BLaER1 treated with 17β-estradiol and CSF1 and Interleukin-3, amounts not matched to agents 10 nM and 100 nM (cell line): Measurements from ENCODE around the gene DBP.
"Not testable (repeated sequence)": the region's sequence is repeated elsewhere in the genome, so short reads cannot be mapped to it uniquely, and the experiment has no call there.

Experiments used
- H3K27ac ChIP-seq, 11 experiments: shearing (Covaris generic); formaldehyde crosslinking; 2 replicates each; pipeline ENCODE4 v1.8.1; 2022
- H3K27me3 ChIP-seq, 11 experiments: shearing (Covaris generic); formaldehyde crosslinking; 2 replicates each; pipeline ENCODE4 v1.8.1; 2022
- H3K36me3 ChIP-seq, 11 experiments: shearing (Covaris generic); formaldehyde crosslinking; 2 replicates each; pipeline ENCODE4 v1.8.1; 2022
- H3K4me1 ChIP-seq, 10 experiments: shearing (Covaris generic); formaldehyde crosslinking; 2 replicates each; pipeline ENCODE4 v1.8.1; 2022
- H3K4me2 ChIP-seq, 11 experiments: shearing (Covaris generic); formaldehyde crosslinking; 2 replicates each; pipeline ENCODE4 v1.8.1; 2022
- H3K4me3 ChIP-seq, 10 experiments: shearing (Covaris generic); formaldehyde crosslinking; 2 replicates each; pipeline ENCODE4 v1.8.1; 2022
- H3K9ac ChIP-seq, 11 experiments: shearing (Covaris generic); formaldehyde crosslinking; 2 replicates each; pipeline ENCODE4 v1.8.1; 2022
- H3K9me3 ChIP-seq, 11 experiments: shearing (Covaris generic); formaldehyde crosslinking; replicated peaks in 1 of 11; 2 replicates each; pipeline ENCODE4 v1.8.1; 2022
- H4K20me1 ChIP-seq, 11 experiments: shearing (Covaris generic); formaldehyde crosslinking; 2 replicates each; pipeline ENCODE4 v1.8.1; 2022
- Cebpa-rat ChIP-seq, 11 experiments: shearing (Covaris generic); IDR thresholded peaks; 2 replicates each; pipeline ENCODE4 v1.8.1; 2022

DBP gene

GRCh38 chr19:48660852-48661710, 23.9 kb upstream of the DBP start:
- Histone ChIP-seq H3K27ac (peak overlapping the region in 10 of 11 experiments; percentile 45 to 86 (median 83); a peak in 21 of 22 replicates), H3K27me3 (no peaks in the 10 kb centered on the region), H3K9me3 (no peaks in the 10 kb centered on the region; a peak in 1 of 22 replicates), H3K9ac (peak overlapping the region in 9 of 11 experiments; percentile 40 to 73 (median 58); a peak in 17 of 22 replicates), H4K20me1 (no peaks in the 10 kb centered on the region), H3K4me1 (peaks cover 13 to 49% (median 30%) of the 10 kb centered on the region in 10 experiments), H3K4me2 (peak overlapping the region; percentile 47 to 74 (median 58)), H3K36me3 (no peaks in the 10 kb centered on the region), H3K4me3 (peak overlapping the region in 5 of 10 experiments; percentile 21 to 36 (median 28); a peak in 2 of 20 replicates)
- no peak for TF ChIP-seq Cebpa-rat (IDR thresholded peaks at IDR 0.05)

- Histone ChIP-seq H3K9me3 (no peaks in the 10 kb centered on the region; a peak in 1 of 22 replicates), H3K4me3 (no peak overlapping the region), H4K20me1 (no peaks in the 10 kb centered on the region), H3K36me3 (no peaks in the 10 kb centered on the region), H3K9ac (no peak overlapping the region), H3K4me2 (peak overlapping the region in 8 of 11 experiments; percentile 47 to 74 (median 56); a peak in 11 of 22 replicates), H3K27me3 (no peaks in the 10 kb centered on the region), H3K27ac (peak overlapping the region in 9 of 11 experiments; percentile 71 to 86 (median 84); a peak in 14 of 22 replicates), H3K4me1 (peaks cover 15 to 57% (median 35%) of the 10 kb centered on the region in 10 experiments)
- TF ChIP-seq Cebpa-rat (IDR thresholded peaks at IDR 0.05): peak in 1 of 11 experiments; percentile 27; a peak in 1 of 22 replicates
Observed at GRCh38 chr19:48659768-48660167, 22.6 kb upstream of the DBP start.

DNA sequence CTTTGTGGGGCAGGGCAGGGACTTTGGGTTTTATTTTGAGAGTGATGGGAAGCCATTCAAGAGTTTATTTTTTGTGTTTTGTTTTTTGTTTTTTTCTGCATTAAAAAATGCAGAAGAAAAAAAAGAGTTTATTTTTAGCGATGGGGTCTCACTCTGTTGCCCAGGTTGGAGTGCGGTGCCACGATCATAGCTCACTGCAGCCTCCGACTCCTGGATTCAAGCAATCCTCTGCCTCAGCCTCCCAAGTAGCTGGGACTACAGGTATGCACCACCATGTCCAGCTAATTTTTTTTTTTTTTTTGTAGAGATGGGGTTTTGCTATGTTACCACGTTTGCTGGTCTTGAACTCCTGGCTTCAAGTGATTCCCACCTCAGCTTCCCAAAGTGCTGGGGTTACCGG, 21.3 kb upstream of the DBP start:
- Histone ChIP-seq H3K36me3 (no peaks in the 10 kb centered on the region), H3K9ac (no peak overlapping the region), H3K4me3 (no peak overlapping the region), H3K27me3 (no peaks in the 10 kb centered on the region), H3K4me1 (peaks cover 26 to 69% (median 47%) of the 10 kb centered on the region in 10 experiments), H4K20me1 (no peaks in the 10 kb centered on the region), H3K27ac (no peak overlapping the region), H3K4me2 (no peak overlapping the region), H3K9me3 (no peaks in the 10 kb centered on the region; a peak in 1 of 22 replicates)
- TF ChIP-seq Cebpa-rat (IDR thresholded peaks at IDR 0.05): no peak

DNA sequence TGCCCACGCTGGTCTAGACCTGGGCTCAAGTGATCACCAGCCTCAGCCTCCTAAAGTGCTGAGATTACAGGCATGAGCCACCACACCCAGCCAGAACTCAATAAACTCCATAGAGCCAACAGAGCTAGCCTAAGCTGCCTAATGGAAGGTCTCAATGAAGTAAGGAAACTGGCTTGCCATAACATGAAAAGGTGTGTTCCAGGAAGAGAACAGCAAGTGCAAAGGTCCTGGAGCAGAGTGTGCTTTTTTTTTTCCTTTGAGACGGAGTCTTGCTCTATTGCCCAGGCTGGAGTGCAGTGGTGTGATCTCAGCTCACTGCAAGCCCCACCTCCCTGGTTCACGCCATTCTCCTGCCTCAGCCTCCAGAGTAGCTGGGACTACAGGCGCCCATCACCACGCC, 20.6 kb upstream of the DBP start:
- not testable (repeated sequence) for H3K9me3 ChIP-seq, H3K36me3 ChIP-seq, H3K9ac ChIP-seq, H4K20me1 ChIP-seq, H3K4me3 ChIP-seq, H3K27me3 ChIP-seq, H3K27ac ChIP-seq
- Histone ChIP-seq H3K4me1 (peaks cover 32 to 70% (median 54%) of the 10 kb centered on the region in 10 experiments), H3K4me2 (peak overlapping the region in 1 of 11 experiments; percentile 26; a peak in 1 of 22 replicates)

GRCh38 chr19:48656840-48657474, 19.8 kb upstream of the DBP start:
- Histone ChIP-seq H3K4me3 (no peak overlapping the region), H3K4me1 (peaks cover 39 to 70% (median 57%) of the 10 kb centered on the region in 10 experiments), H4K20me1 (no peaks in the 10 kb centered on the region), H3K9me3 (no peaks in the 10 kb centered on the region; a peak in 1 of 22 replicates), H3K27ac (peak overlapping the region in 2 of 11 experiments; percentile 3 to 34; a peak in 2 of 22 replicates), H3K9ac (no peak overlapping the region), H3K27me3 (no peaks in the 10 kb centered on the region), H3K4me2 (peak overlapping the region in 2 of 11 experiments; percentile 4 to 26; a peak in 2 of 22 replicates), H3K36me3 (no peaks in the 10 kb centered on the region)
- no peak for TF ChIP-seq Cebpa-rat (IDR thresholded peaks at IDR 0.05)

GRCh38 chr19:48654299-48655059, 17.3 kb upstream of the DBP start:
- no peak for TF ChIP-seq Cebpa-rat (IDR thresholded peaks at IDR 0.05)
- peak overlapping the region in 10 of 11 experiments; percentile 1 to 68 (median 50); a peak in 17 of 22 replicates for H3K9ac ChIP-seq
- peak overlapping the region in 9 of 11 experiments; percentile 15 to 100 (median 94); a peak in 20 of 22 replicates for H3K27ac ChIP-seq
- H3K9me3 ChIP-seq: no peaks in the 10 kb centered on the region
- no peak overlapping the region for H3K4me3 ChIP-seq
- no peaks in the 10 kb centered on the region for H3K27me3 ChIP-seq
- peak overlapping the region; percentile 23 to 78 (median 64); a peak in 21 of 22 replicates for H3K4me2 ChIP-seq
- peaks cover 47 to 73% (median 61%) of the 10 kb centered on the region in 10 experiments for H3K4me1 ChIP-seq
- H4K20me1 ChIP-seq: no peaks in the 10 kb centered on the region
- H3K36me3 ChIP-seq: no peaks in the 10 kb centered on the region

DNA sequence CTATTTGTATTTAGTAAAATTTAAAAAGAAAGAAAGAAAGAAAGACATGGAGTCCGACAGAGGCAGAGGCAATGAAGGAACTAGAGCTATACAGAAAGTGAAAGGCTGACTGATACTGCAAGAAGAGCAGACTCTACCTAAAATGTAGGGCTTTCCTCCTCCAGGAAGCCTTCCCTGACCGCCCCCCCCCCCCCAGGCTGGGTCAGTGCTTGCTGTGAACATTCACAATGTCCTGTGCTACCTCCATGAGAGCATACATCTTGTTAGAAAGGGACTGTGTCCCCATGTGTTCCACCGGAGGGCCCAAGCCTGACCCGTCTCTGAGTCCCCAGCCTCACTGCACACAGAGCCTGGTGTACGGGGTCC, 14.5 kb upstream of the DBP start:
- H3K27me3 ChIP-seq: no peaks in the 10 kb centered on the region
- no peaks in the 10 kb centered on the region for H4K20me1 ChIP-seq
- peak overlapping the region in 10 of 11 experiments; percentile 27 to 83 (median 63); a peak in 18 of 22 replicates for H3K4me2 ChIP-seq
- H3K9me3 ChIP-seq: no peaks in the 10 kb centered on the region
- H3K36me3 ChIP-seq: no peaks in the 10 kb centered on the region
- peaks cover 67 to 85% (median 81%) of the 10 kb centered on the region in 10 experiments for H3K4me1 ChIP-seq
- H3K27ac ChIP-seq: peak overlapping the region in 10 of 11 experiments; percentile 12 to 100 (median 96); a peak in 19 of 22 replicates
- no peak overlapping the region for H3K4me3 ChIP-seq
- H3K9ac ChIP-seq: peak overlapping the region in 8 of 11 experiments; percentile 17 to 58 (median 50); a peak in 11 of 22 replicates
- TF ChIP-seq Cebpa-rat (IDR thresholded peaks at IDR 0.05): no peak

- no peaks in the 10 kb centered on the region for H3K27me3 ChIP-seq
- peak overlapping the region in 9 of 11 experiments; percentile 62 to 88 (median 77); a peak in 15 of 22 replicates for H3K4me2 ChIP-seq
- peak overlapping the region in 6 of 11 experiments; percentile 18 to 92 (median 86); a peak in 9 of 22 replicates for H3K9ac ChIP-seq
- H3K4me3 ChIP-seq: no peak overlapping the region
- TF ChIP-seq Cebpa-rat (IDR thresholded peaks at IDR 0.05): no peak
- no peaks in the 10 kb centered on the region for H3K9me3 ChIP-seq
- H3K4me1 ChIP-seq: peaks cover 67 to 87% (median 80%) of the 10 kb centered on the region in 10 experiments
- no peaks in the 10 kb centered on the region for H4K20me1 ChIP-seq
- peak overlapping the region in 10 of 11 experiments; percentile 0 to 100 (median 96); a peak in 19 of 22 replicates for H3K27ac ChIP-seq
- H3K36me3 ChIP-seq: no peaks in the 10 kb centered on the region
Observed at GRCh38 chr19:48650974-48651682, 13.9 kb upstream of the DBP start.
